ENCODE results near the gene CXCL9.
"Not testable (repeated sequence)": the region's sequence is repeated elsewhere in the genome, so short reads cannot be mapped to it uniquely, and the experiment has no call there.

The CXCL9 gene

GRCh38 chr4:75954811-75955210 lies 52.5 kb downstream of the CXCL9 start:
- DNase-seq (ENCODE audit: low spot score) = not testable (repeated sequence)

GRCh38 chr4:75953509-75953908 lies 53.8 kb downstream of the CXCL9 start:
- DNase-seq (ENCODE audit: low spot score) = no peak
